GM12873 (cell line): ENCODE results near the gene SLC18A2.

Source experiments
- TF ChIP-seq, protein P1 (sequence below): IDR thresholded peaks from 2 replicates; pipeline ENCODE4 v1.5.1; 2012; ENCODE audit warnings: low read depth, mild to moderate bottlenecking, moderate library complexity, low read length, control low read depth; ENCODE audit not compliant: insufficient read depth; ENCODE audit errors: missing control alignments

The SLC18A2 gene

DNA sequence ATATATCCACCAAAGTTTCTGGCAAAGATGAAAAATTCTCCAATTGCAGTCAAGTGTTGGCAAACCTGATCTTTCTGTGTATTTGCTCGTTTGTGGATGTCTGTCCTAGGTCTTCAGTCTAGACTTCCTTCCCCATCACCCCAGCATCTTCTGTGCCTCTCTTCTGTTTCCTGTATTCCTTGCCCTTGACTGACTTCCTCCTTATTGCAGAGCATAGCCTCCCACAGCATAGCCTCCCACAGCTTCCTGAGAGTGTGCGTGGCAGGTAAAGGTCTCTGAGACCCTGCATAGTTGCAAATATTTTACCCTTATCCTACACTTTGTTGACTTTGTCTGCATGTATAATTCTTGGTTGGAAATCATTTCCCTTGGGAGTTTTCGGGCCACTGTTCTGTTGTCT, 18.4 kb downstream of the SLC18A2 start:
- TF ChIP-seq, protein P1, sequence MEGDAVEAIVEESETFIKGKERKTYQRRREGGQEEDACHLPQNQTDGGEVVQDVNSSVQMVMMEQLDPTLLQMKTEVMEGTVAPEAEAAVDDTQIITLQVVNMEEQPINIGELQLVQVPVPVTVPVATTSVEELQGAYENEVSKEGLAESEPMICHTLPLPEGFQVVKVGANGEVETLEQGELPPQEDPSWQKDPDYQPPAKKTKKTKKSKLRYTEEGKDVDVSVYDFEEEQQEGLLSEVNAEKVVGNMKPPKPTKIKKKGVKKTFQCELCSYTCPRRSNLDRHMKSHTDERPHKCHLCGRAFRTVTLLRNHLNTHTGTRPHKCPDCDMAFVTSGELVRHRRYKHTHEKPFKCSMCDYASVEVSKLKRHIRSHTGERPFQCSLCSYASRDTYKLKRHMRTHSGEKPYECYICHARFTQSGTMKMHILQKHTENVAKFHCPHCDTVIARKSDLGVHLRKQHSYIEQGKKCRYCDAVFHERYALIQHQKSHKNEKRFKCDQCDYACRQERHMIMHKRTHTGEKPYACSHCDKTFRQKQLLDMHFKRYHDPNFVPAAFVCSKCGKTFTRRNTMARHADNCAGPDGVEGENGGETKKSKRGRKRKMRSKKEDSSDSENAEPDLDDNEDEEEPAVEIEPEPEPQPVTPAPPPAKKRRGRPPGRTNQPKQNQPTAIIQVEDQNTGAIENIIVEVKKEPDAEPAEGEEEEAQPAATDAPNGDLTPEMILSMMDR = no peak

GRCh38 chr10:117260084-117260483, 19.2 kb downstream of the SLC18A2 start:
- TF ChIP-seq, protein P1 = no peak

- TF ChIP-seq, protein P1 = no peak
These were observed 20.6 kb downstream of the SLC18A2 start for GRCh38 chr10:117261501-117261900.

DNA sequence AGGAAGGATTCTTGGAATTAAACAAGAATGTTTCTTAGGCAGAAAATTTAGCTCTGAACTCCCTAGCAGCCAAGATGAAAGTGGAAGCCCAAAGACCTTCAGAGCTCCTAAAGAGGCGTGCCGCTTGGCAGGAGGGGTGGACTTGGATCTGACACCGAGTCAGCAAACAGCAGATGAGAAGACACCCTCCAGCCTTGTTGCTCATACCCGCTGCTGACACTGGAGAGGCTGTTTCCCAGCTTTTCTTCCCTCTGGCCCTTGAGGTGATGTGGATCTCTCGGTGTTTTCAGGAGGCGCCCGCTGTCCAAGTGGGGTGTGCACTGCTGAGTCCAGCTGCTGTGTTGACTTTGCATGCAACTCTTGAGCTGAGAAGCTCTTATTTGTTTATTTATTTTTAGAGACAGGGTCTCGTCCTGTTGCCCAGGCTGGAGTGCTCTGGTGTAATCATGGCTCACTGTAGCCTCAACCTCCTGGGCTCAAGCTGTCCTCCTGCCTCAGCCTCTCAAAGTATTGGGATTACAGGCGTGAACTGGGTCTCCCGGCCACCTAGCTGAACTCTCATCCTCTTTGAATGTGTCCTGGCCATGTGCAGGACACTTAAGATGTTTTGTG, 21.5 kb downstream of the SLC18A2 start:
- TF ChIP-seq, protein P1 = no peak

GRCh38 chr10:117262903-117263293, 22.0 kb downstream of the SLC18A2 start:
- TF ChIP-seq, protein P1 = no peak

- TF ChIP-seq, protein P1 = no peak
These were observed 23.9 kb downstream of the SLC18A2 start for GRCh38 chr10:117264782-117265181.

GRCh38 chr10:117266400-117266799, 25.5 kb downstream of the SLC18A2 start:
- TF ChIP-seq, protein P1 = no peak

DNA sequence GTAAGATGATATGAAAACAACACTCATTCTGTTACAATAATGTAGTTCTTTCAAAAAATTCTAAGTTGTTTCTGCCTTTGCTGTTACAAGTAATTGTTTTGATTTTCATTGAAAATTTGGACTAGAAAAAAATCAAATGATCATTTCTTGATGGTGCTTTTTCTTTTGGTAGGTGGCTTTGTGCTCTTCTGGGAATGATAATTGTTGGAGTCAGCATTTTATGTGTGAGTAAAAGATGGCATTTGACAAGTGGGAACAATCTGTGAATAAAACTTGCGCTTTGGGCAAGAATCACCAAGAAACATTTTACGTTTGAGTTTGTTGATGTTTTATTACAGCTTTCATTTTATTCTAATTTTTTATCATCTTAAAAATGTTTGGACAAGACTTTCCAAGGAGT, 25.9 kb downstream of the SLC18A2 start:
- TF ChIP-seq, protein P1 = no peak
